MM.1S (cell line): ENCODE data around the gene ACTR3.

ENCODE experiments used
- EZH2 ChIP-seq: fragments of 300-600 bp; sonication (generic); optimal IDR thresholded peaks from 2 replicates; pipeline ENCODE3; 2017; ENCODE audit warnings: low read depth, mild to moderate bottlenecking, antibody characterized with exemption, low read length, mixed read lengths
- EZH2phosphoT487 ChIP-seq: fragments of 300-600 bp; sonication (generic); IDR thresholded peaks from 2 replicates; pipeline ENCODE4 v1.6.1; 2018; ENCODE audit warnings: antibody characterized with exemption, low read length
- TF ChIP-seq, protein P1 (sequence below): fragments of 300-600 bp; sonication (generic); IDR thresholded peaks from 2 replicates; pipeline ENCODE4 v1.5.1; 2016; ENCODE audit warnings: antibody characterized with exemption, low read length, mixed read lengths

GRCh38 chr2:113895301-113895700 is 5.4 kb downstream of the ACTR3 start:
- TF ChIP-seq, protein P1, sequence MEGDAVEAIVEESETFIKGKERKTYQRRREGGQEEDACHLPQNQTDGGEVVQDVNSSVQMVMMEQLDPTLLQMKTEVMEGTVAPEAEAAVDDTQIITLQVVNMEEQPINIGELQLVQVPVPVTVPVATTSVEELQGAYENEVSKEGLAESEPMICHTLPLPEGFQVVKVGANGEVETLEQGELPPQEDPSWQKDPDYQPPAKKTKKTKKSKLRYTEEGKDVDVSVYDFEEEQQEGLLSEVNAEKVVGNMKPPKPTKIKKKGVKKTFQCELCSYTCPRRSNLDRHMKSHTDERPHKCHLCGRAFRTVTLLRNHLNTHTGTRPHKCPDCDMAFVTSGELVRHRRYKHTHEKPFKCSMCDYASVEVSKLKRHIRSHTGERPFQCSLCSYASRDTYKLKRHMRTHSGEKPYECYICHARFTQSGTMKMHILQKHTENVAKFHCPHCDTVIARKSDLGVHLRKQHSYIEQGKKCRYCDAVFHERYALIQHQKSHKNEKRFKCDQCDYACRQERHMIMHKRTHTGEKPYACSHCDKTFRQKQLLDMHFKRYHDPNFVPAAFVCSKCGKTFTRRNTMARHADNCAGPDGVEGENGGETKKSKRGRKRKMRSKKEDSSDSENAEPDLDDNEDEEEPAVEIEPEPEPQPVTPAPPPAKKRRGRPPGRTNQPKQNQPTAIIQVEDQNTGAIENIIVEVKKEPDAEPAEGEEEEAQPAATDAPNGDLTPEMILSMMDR = no peak
- TF ChIP-seq EZH2phosphoT487 (no peak), EZH2 (no peak)
